ENCODE data around the gene PSMG4.

Gene PSMG4

DNA sequence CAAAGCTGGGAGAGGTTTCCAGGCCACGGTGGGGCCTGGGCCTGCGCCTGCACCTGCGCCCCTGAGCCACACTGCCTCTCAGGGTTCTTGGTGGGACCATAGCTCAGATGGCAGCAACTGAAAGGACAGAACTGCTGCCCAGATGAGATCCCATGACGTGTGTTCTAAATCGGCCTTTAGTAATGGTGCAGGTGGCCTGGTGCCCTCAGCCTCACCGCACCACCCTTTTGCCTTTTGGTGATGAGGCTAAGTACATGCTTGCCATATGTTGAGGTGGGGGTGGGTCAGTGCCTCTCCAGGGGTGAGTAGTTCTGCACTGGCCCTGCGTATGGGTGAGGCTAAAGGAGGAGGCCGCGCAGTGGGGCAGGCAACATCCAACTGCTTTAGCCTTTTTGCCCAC is 7.4 kb downstream of the PSMG4 start:
- Histone ChIP-seq H3K9me3 (ENCODE audit: control insufficient read depth in 2 of 2, low read length in 2 of 2) (no peaks in the 10 kb centered on the region), H3K4me3 (ENCODE audit: low read length in 2 of 2) (no peak overlapping the region), H3K27me3 (ENCODE audit: control insufficient read depth in 1 of 2, insufficient read depth in 2 of 2, low read length in 2 of 2) (no peaks in the 10 kb centered on the region), H3K9ac (ENCODE audit: low read length in 2 of 2) (no peak overlapping the region), H3K27ac (ENCODE audit: low read length) (no peak overlapping the region), H3K36me3 (ENCODE audit: control insufficient read depth in 2 of 2, insufficient read depth in 2 of 2, low read length in 2 of 2) (peaks cover 16 to 26% of the 10 kb centered on the region in 2 donors), H3K4me1 (ENCODE audit: control insufficient read depth, insufficient read depth, low read length) (peaks cover 6% of the 10 kb centered on the region)

DNA sequence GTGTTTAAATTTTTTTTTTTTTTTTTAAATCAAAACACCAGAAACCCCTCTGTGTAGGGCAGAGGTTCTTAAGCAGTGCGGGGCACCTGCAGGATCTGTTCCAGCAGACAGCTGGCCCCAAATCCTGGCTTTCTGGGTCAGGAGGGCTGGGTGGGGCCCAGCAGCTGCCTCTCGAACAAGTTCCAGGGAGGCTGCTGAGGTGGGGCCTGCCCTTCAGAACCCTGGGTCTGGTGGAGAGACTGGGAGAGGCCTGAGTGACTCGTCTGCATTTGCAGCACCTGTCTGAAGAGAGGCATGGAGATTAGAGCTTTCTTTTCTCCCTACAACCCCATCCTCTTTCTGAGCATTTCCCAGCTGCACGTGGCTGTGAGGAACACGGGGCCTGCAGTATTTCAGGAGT is 8.4 kb downstream of the PSMG4 start:
- H3K9ac ChIP-seq (ENCODE audit: low read length in 2 of 2), result no peak overlapping the region
- no peaks in the 10 kb centered on the region for H3K27me3 ChIP-seq (ENCODE audit: control insufficient read depth in 1 of 2, insufficient read depth in 2 of 2, low read length in 2 of 2)
- H3K4me3 ChIP-seq (ENCODE audit: low read length in 2 of 2), result no peak overlapping the region
- H3K9me3 ChIP-seq (ENCODE audit: control insufficient read depth in 2 of 2, low read length in 2 of 2), result no peaks in the 10 kb centered on the region
- H3K36me3 ChIP-seq (ENCODE audit: control insufficient read depth in 2 of 2, insufficient read depth in 2 of 2, low read length in 2 of 2), result peaks cover 26 to 32% of the 10 kb centered on the region in 2 donors
- H3K27ac ChIP-seq (ENCODE audit: low read length), result no peak overlapping the region
- no peaks in the 10 kb centered on the region for H3K4me1 ChIP-seq (ENCODE audit: control insufficient read depth, insufficient read depth, low read length)

DNA sequence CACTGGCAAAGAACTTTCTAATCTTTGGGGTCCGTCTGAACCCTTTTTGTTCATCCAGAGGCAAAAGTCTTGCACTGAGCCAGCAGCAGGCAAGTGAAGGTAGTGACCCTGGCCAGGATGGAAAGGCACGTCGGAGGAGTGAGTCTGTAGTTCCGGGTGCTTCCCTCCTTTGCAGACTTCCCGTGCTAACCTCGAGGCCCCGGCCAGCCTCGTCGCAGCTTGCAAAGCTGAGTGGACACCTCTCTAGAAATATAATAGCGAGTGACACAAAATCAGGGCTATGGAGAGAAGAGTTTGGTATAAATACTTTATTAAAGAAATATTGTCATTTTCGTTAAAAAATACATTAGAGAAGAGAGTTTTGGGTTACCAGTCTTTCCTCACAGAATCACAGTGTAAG is 9.9 kb downstream of the PSMG4 start:
- no peaks in the 10 kb centered on the region for H3K4me1 ChIP-seq (ENCODE audit: control insufficient read depth, insufficient read depth, low read length)
- no peaks in the 10 kb centered on the region for H3K9me3 ChIP-seq (ENCODE audit: control insufficient read depth in 2 of 2, low read length in 2 of 2)
- H3K9ac ChIP-seq (ENCODE audit: low read length in 2 of 2), result no peak overlapping the region
- H3K27ac ChIP-seq (ENCODE audit: low read length), result no peak overlapping the region
- no peaks in the 10 kb centered on the region for H3K27me3 ChIP-seq (ENCODE audit: control insufficient read depth in 1 of 2, insufficient read depth in 2 of 2, low read length in 2 of 2)
- peaks cover 27 to 39% of the 10 kb centered on the region in 2 donors for H3K36me3 ChIP-seq (ENCODE audit: control insufficient read depth in 2 of 2, insufficient read depth in 2 of 2, low read length in 2 of 2)
- H3K4me3 ChIP-seq (ENCODE audit: low read length in 2 of 2), result no peak overlapping the region

DNA sequence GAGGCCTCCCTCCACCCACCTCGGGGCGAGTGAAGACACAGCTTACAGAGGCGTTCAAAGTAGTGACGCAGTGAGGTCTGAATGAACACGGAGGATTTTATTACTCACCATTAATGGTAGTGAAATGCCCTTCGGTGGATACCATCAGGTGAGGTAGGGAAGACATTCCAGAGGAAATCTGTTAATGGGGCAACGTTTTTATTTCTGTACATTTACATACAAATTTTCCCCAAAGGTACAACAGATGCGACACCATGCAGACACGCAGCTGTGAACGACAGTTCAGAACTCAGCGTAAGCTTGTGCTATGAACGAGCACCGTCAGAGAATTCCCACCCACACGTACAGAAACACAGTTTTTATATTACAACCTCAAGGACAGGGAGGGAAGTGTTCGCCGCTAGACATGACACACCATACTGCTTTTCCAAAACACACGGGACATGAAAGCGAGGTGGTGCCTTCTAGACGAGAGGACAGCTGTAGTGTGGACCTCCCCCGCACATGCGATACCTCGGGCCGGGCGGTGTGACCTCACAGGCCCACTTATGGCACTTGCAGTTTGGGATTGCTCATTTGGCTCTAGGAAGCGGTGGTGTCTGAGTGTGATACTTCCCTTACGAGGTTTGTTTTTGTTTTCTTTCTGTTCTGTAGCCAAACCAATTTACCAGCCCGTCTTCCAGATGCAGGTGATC is 10.7 kb downstream of the PSMG4 start:
- H3K4me3 ChIP-seq (ENCODE audit: low read length in 2 of 2), result no peak overlapping the region
- no peak overlapping the region for H3K9ac ChIP-seq (ENCODE audit: low read length in 2 of 2)
- no peaks in the 10 kb centered on the region for H3K4me1 ChIP-seq (ENCODE audit: control insufficient read depth, insufficient read depth, low read length)
- H3K27ac ChIP-seq (ENCODE audit: low read length), result no peak overlapping the region
- H3K9me3 ChIP-seq (ENCODE audit: control insufficient read depth in 2 of 2, low read length in 2 of 2), result no peaks in the 10 kb centered on the region
- no peaks in the 10 kb centered on the region for H3K27me3 ChIP-seq (ENCODE audit: control insufficient read depth in 1 of 2, insufficient read depth in 2 of 2, low read length in 2 of 2)
- peaks cover 20 to 32% of the 10 kb centered on the region in 2 donors for H3K36me3 ChIP-seq (ENCODE audit: control insufficient read depth in 2 of 2, insufficient read depth in 2 of 2, low read length in 2 of 2)

DNA sequence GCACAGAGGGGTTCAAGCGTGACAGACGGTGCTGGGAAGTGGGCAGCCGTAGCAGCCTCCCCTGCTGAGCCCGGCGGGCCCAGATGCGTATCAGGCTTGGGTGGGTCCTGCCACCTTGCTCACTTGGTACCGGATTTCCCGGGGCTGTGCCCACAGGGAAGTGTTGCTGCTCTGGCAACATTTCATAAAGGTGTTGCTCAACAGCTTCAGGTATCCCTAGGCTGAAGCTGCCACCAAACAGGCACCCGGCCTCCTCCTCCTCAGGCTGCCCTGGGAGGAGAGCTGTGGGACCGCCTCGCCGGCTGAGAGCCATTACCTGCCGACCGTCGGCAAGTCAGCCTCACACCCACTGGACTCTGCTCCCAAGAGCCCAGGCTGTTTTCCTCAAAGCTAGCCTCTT is 11.5 kb downstream of the PSMG4 start:
- H3K27me3 ChIP-seq (ENCODE audit: control insufficient read depth in 1 of 2, insufficient read depth in 2 of 2, low read length in 2 of 2), result no peaks in the 10 kb centered on the region
- H3K4me1 ChIP-seq (ENCODE audit: control insufficient read depth, insufficient read depth, low read length), result no peaks in the 10 kb centered on the region
- no peak overlapping the region for H3K27ac ChIP-seq (ENCODE audit: low read length)
- no peaks in the 10 kb centered on the region for H3K9me3 ChIP-seq (ENCODE audit: control insufficient read depth in 2 of 2, low read length in 2 of 2)
- H3K4me3 ChIP-seq (ENCODE audit: low read length in 2 of 2), result no peak overlapping the region
- H3K9ac ChIP-seq (ENCODE audit: low read length in 2 of 2), result no peak overlapping the region
- H3K36me3 ChIP-seq (ENCODE audit: control insufficient read depth in 2 of 2, insufficient read depth in 2 of 2, low read length in 2 of 2), result peaks cover 20 to 29% of the 10 kb centered on the region in 2 donors

DNA sequence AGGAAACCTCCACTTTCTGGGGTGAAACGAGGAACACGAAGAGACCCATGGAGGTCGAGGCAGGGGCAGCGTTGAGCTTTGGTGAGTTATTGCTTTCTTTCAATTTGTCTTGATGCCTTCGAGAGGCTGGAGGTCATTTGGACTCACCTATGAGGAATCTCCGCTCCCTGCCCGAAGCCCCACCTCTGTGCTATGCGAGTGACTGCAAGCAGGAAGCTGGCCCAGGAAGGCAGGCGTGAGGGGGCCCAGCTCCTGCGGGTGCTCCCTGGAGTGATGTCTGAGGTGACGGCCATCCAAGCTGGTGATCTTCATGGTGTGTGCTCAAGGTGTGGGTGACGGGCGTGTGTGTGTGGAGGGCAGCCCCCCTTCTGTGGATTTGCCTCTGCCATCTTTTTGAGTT is 13.0 kb downstream of the PSMG4 start:
- H3K9me3 ChIP-seq (ENCODE audit: control insufficient read depth in 2 of 2, low read length in 2 of 2), result no peaks in the 10 kb centered on the region
- H3K27ac ChIP-seq (ENCODE audit: low read length), result no peak overlapping the region
- H3K4me3 ChIP-seq (ENCODE audit: low read length in 2 of 2), result no peak overlapping the region
- H3K27me3 ChIP-seq (ENCODE audit: control insufficient read depth in 1 of 2, insufficient read depth in 2 of 2, low read length in 2 of 2), result no peaks in the 10 kb centered on the region
- peaks cover 20 to 29% of the 10 kb centered on the region in 2 donors for H3K36me3 ChIP-seq (ENCODE audit: control insufficient read depth in 2 of 2, insufficient read depth in 2 of 2, low read length in 2 of 2)
- H3K4me1 ChIP-seq (ENCODE audit: control insufficient read depth, insufficient read depth, low read length), result no peaks in the 10 kb centered on the region
- no peak overlapping the region for H3K9ac ChIP-seq (ENCODE audit: low read length in 2 of 2)

DNA sequence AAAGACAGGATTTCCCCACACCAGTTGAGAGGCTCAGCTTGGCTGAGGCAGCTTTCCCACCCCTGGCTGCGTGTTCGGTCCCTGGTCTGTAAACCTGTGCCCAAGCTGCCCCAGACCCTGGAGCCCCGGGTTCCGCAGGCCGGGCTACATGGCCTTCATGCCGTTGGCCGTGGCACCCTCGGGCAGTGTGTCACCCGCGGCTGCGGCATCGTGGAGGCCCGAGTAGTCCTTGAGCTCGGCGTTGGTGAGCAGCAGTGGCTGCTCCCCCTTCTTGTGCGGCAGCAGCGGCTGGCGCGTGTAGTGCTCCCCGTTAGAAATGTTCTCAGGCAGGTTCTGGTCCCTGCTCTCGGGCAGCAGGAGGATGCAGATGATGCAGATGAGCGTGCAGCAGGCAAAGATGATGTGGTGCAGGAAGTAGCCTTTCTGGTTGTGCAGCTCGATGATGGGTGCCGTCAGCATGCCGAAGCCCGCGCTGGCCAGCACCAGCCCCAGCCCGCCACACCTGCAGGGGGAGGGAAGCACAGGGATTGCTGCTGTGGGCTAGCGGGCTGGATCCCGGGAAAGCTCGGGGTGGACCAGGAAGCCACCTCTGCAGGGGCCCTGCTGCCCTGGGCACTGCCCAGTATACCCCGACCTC is 14.3 kb downstream of the PSMG4 start:
- no peak overlapping the region for H3K9ac ChIP-seq (ENCODE audit: low read length in 2 of 2)
- H3K36me3 ChIP-seq (ENCODE audit: control insufficient read depth in 2 of 2, insufficient read depth in 2 of 2, low read length in 2 of 2), result peaks cover 20 to 30% of the 10 kb centered on the region in 2 donors
- no peaks in the 10 kb centered on the region for H3K9me3 ChIP-seq (ENCODE audit: control insufficient read depth in 2 of 2, low read length in 2 of 2)
- H3K4me1 ChIP-seq (ENCODE audit: control insufficient read depth, insufficient read depth, low read length), result no peaks in the 10 kb centered on the region
- no peak overlapping the region for H3K4me3 ChIP-seq (ENCODE audit: low read length in 2 of 2)
- H3K27ac ChIP-seq (ENCODE audit: low read length), result no peak overlapping the region
- no peaks in the 10 kb centered on the region for H3K27me3 ChIP-seq (ENCODE audit: control insufficient read depth in 1 of 2, insufficient read depth in 2 of 2, low read length in 2 of 2)

DNA sequence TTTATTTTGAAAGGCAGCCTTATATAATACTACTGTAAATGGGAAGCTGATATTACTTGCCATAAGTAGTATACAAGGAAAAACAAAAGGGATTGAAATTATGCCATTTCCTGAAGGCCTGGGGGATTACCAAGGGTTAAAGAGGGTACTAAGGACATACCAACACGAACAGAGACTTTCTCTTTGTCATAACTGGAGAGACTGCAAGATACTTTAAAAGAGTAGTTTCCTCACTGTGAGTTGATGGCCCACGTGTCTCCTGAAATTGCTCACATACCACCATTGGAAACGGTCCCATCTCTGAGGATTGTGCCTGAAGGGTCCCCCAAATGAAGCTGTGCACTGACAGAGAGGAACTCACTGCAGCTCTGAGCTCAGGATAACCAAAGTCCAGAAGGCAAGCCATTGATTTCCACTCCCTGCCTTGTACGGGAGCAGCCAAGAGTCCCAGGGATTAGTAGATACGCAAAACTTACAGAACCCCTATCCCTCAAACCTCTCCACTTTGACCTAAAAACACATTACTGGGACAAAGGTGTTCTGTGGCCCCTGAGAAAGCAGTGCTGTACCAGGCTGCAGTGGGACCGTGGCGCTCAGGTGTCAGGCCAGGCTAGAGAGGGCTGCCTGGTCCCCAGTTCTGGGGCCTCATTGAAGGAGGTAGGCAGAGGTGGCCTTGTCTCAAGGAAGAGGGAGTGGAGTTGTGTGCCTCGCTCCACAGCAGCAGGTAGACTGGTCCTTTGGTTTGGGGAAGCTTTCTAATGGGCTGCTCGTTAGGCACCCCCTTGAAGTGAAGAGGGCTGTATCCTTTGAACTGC is 15.2 kb downstream of the PSMG4 start:
- Histone ChIP-seq H3K36me3 (ENCODE audit: control insufficient read depth in 2 of 2, insufficient read depth in 2 of 2, low read length in 2 of 2) (peaks cover 20 to 33% of the 10 kb centered on the region in 2 donors), H3K27ac (ENCODE audit: low read length) (no peak overlapping the region), H3K27me3 (ENCODE audit: control insufficient read depth in 1 of 2, insufficient read depth in 2 of 2, low read length in 2 of 2) (no peaks in the 10 kb centered on the region), H3K9ac (ENCODE audit: low read length in 2 of 2) (no peak overlapping the region), H3K9me3 (ENCODE audit: control insufficient read depth in 2 of 2, low read length in 2 of 2) (no peaks in the 10 kb centered on the region), H3K4me3 (ENCODE audit: low read length in 2 of 2) (no peak overlapping the region), H3K4me1 (ENCODE audit: control insufficient read depth, insufficient read depth, low read length) (no peaks in the 10 kb centered on the region)

DNA sequence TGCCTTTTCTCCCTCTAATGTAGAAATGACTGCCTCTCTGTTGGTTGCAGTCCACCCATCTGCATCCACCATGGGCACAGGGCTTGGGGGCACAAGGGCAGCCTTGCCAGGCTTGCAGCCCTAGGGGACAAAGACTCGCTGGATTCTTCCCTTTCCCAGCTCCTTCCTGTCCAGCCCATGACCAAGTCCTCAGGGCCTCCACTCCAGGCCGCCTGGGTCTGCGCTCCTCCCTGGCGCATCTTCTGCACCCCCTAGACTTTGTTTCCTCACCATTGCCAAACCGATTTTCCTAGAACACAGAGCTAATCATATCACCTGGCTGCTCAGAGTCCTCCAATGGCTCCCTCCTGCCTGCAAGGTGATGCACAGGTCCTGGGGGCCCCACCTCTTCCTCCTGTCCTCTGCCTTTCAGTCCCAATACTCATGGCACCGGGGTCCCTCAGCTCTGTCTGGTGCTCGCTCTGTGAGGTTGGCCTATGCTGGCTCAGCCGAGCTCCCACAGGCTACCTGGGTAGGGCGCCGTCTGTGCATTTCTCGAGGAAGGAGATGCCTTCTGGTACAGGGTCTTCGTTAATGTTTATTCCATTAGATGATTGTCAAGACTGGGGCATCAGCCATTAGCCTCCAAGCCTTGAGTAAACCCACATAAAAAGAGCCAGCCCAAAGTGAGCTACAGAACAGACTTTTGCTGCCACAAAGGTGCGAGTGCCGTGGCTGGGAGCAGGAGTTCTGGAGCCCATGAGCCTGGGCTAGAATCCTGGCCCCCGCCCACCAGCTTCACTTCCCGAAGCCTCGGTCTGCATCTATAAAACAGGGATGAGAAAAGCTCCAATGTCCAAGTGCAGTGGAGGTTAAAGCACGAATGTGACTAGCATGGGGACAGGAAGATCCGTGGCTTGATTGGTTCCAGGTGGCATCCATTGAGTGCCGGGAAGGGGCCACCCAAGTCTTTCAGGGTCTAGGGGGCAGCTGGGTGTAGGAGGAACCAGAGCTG is 17.7 kb downstream of the PSMG4 start:
- Histone ChIP-seq H3K36me3 (ENCODE audit: control insufficient read depth in 2 of 2, insufficient read depth in 2 of 2, low read length in 2 of 2) (peaks cover 12 to 15% of the 10 kb centered on the region in 2 donors), H3K27me3 (ENCODE audit: control insufficient read depth in 1 of 2, insufficient read depth in 2 of 2, low read length in 2 of 2) (no peaks in the 10 kb centered on the region), H3K9ac (ENCODE audit: low read length in 2 of 2) (no peak overlapping the region), H3K9me3 (ENCODE audit: control insufficient read depth in 2 of 2, low read length in 2 of 2) (no peaks in the 10 kb centered on the region), H3K4me3 (ENCODE audit: low read length in 2 of 2) (no peak overlapping the region), H3K27ac (ENCODE audit: low read length) (no peak overlapping the region), H3K4me1 (ENCODE audit: control insufficient read depth, insufficient read depth, low read length) (peaks cover 5% of the 10 kb centered on the region)

DNA sequence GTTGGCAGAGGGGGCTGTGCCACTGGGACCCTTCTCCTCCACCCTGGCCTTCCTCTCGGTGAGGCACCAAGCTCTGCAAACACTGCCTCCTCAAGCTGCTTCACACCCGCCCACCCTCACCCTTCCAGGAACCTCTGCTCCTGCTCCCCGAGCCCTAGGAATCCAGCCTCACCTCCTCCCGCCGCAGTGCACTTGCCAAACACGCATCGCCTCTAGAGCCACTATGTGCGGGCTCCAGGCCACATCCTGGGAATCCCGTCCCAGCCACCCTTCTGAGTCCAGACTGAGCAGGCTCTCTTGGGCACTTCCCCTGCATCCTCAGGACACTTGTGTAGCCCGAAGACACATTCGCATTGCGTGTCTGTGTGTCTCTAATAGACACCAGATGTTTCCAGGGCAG is 18.5 kb downstream of the PSMG4 start:
- Histone ChIP-seq H3K9me3 (ENCODE audit: control insufficient read depth in 2 of 2, low read length in 2 of 2) (no peaks in the 10 kb centered on the region), H3K4me3 (ENCODE audit: low read length in 2 of 2) (no peak overlapping the region), H3K27ac (ENCODE audit: low read length) (no peak overlapping the region), H3K9ac (ENCODE audit: low read length in 2 of 2) (no peak overlapping the region), H3K36me3 (ENCODE audit: control insufficient read depth in 2 of 2, insufficient read depth in 2 of 2, low read length in 2 of 2) (peaks cover 4 to 11% of the 10 kb centered on the region in 2 donors), H3K4me1 (ENCODE audit: control insufficient read depth, insufficient read depth, low read length) (peaks cover 9% of the 10 kb centered on the region), H3K27me3 (ENCODE audit: control insufficient read depth in 1 of 2, insufficient read depth in 2 of 2, low read length in 2 of 2) (no peaks in the 10 kb centered on the region)

All from stomach smooth muscle (tissue), 2 donors.